Stomach (tissue), 9 donors: ENCODE data around the gene CCDC138. TPM values are rescaled to one million over a fixed set of nuclear protein-coding genes. Genes with fewer than 3 reads are reported as not detected.

Experiments
- DNase-seq, 2 donors: peaks; one replicate each; pipeline versions ENCODE4 v3.0.0 to v3.0.0-alpha.2; 2013 to 2019
- H3K27ac ChIP-seq, 5 donors: fragments of 200-600 bp in 4 of 5; sonication (generic) in 4 of 5; one replicate each; pipeline ENCODE4 v1.5.1; 2013 to 2019; ENCODE audit warnings: mild to moderate bottlenecking in 1 of 5, moderate library complexity in 1 of 5
- H3K27me3 ChIP-seq, 3 donors: fragments of 200-600 bp; sonication (generic); one replicate each; pipeline ENCODE4 v1.5.1; 2017 to 2019; ENCODE audit warnings: mixed run types in 1 of 3
- H3K36me3 ChIP-seq, 4 donors: fragments of 200-600 bp; sonication (generic); 1 replicate in 3 of 4; 2 replicates in 1 of 4; pipeline ENCODE4 v1.5.1; 2016 to 2019
- H3K4me1 ChIP-seq, 4 donors: fragments of 200-600 bp; sonication (generic); one replicate each; pipeline ENCODE4 v1.5.1; 2016 to 2019
- H3K4me3 ChIP-seq, 4 donors: fragments of 200-600 bp; sonication (generic) in 3 of 4; one replicate each; pipeline ENCODE4 v1.5.1; 2016 to 2019; ENCODE audit warnings: mild to moderate bottlenecking in 1 of 4
- H3K9me3 ChIP-seq, 4 donors: fragments of 200-600 bp; sonication (generic); one replicate each; pipeline ENCODE4 v1.5.1; 2016 to 2019
- CTCF ChIP-seq, 7 experiments: fragments of 450-650 bp in 4 of 7; fragments of 200-600 bp in 3 of 7; sonication (generic) in 3 of 7; IDR thresholded peaks; one replicate each; pipeline ENCODE4 v1.5.1; 2016 to 2019; ENCODE audit warnings: antibody characterized with exemption in 7 of 7, control low read depth in 2 of 7, mild to moderate bottlenecking in 1 of 7
- EP300 ChIP-seq: sonication (generic); formaldehyde crosslinking; IDR thresholded peaks from one replicate; pipeline ENCODE4 v1.6.1; 2017; ENCODE audit warnings: antibody characterized with exemption
- POLR2A ChIP-seq, 4 donors: fragments of 450-650 bp; IDR thresholded peaks; one replicate each; pipeline ENCODE4 v1.6.1; 2016; ENCODE audit warnings: antibody characterized with exemption in 4 of 4, control low read depth in 2 of 4, mild to moderate bottlenecking in 1 of 4, moderate library complexity in 1 of 4
- POLR2AphosphoS5 ChIP-seq, 3 donors: sonication (generic); formaldehyde crosslinking; IDR thresholded peaks; one replicate each; pipeline ENCODE4 v1.6.1; 2016; ENCODE audit warnings: antibody characterized with exemption in 3 of 3
- WGBS, 5 donors: extraction: QIAGEN DNeasy Blood & Tissue Kit in 3 of 5; methylation state at CpG; one replicate each; pipeline versions ENCODE4 v1.1.5 to v1.1.7; 2013 to 2018; 5-methylcytosine and 5-hydroxymethylcytosine counted together
- intact Hi-C: fragments of 100-400 bp; cut with DNase I; formaldehyde crosslinking; loops from one replicate; pipeline ENCODE4 v1.15.1; 2023; ENCODE audit warnings: low total_unique reads
- polyA plus RNA-seq, 3 donors: library from polyadenylated mRNA; stranded (reverse); fragments of 200-250 nt; gene quantifications; one replicate each; pipeline ENCODE4 v1.2.3, GENCODE V29; 2013
- total RNA-seq, 5 donors: library from RNA; depleted of rRNA; stranded (reverse); fragments of >200 nt; gene quantifications; one replicate each; pipeline versions ENCODE4 v1.1.0 to v1.2.3, GENCODE V29; 2014 to 2016
- donor health status: healthy with polysubstance abuse.
- donor health status: Bipolar disorder and iron deficiency.
- donor health status: healthy.

The CCDC138 gene
- total and polyA plus RNA-seq, 8 donors, result 0.29 to 25.4 (median 1.9) TPM

GRCh38 chr2:108878276-108878675, 91.7 kb downstream of the CCDC138 start:
- Histone ChIP-seq H3K4me1 (no peaks in the 10 kb centered on the region), H3K27me3 (no peaks in the 10 kb centered on the region), H3K36me3 (no peaks in the 10 kb centered on the region), H3K27ac (no peak overlapping the region), H3K9me3 (peaks cover 0 to 19% (median 11%) of the 10 kb centered on the region in 4 donors), H3K4me3 (no peak overlapping the region)
- intact Hi-C loops, result no loop called here
- no peak for DNase-seq
- WGBS, 5 donors, result 49 to 73% (median 63%) methylated on average over 2 of the region's 2 CpGs
- no peak for TF ChIP-seq EP300
- TF ChIP-seq CTCF (IDR thresholded peaks at IDR 0.05), result no peak
- no peak for TF ChIP-seq POLR2AphosphoS5 (IDR thresholded peaks at IDR 0.05)
- TF ChIP-seq POLR2A (IDR thresholded peaks at IDR 0.05), result no peak

- Histone ChIP-seq H3K9me3 (peaks cover 0 to 26% (median 11%) of the 10 kb centered on the region in 4 donors), H3K27me3 (no peaks in the 10 kb centered on the region), H3K27ac (no peak overlapping the region), H3K4me3 (no peak overlapping the region), H3K4me1 (no peaks in the 10 kb centered on the region), H3K36me3 (no peaks in the 10 kb centered on the region)
- 48 to 59% (median 52%) methylated on average over 6 of the region's 6 CpGs for WGBS, 5 donors
- no peak for TF ChIP-seq EP300
- TF ChIP-seq CTCF (IDR thresholded peaks at IDR 0.05), result no peak
- TF ChIP-seq POLR2A (IDR thresholded peaks at IDR 0.05), result no peak
- no peak for TF ChIP-seq POLR2AphosphoS5 (IDR thresholded peaks at IDR 0.05)
- intact Hi-C loops, result no loop called here
- no peak for DNase-seq
These were observed 98.0 kb downstream of the CCDC138 start for GRCh38 chr2:108884619-108885018.

- no peak overlapping the region for H3K27ac ChIP-seq
- no peak overlapping the region for H3K4me3 ChIP-seq
- no peak for DNase-seq
- no peak for TF ChIP-seq CTCF (IDR thresholded peaks at IDR 0.05)
- no peak for TF ChIP-seq POLR2AphosphoS5 (IDR thresholded peaks at IDR 0.05)
- TF ChIP-seq POLR2A (IDR thresholded peaks at IDR 0.05), result no peak
- TF ChIP-seq EP300, result no peak
- no peaks in the 10 kb centered on the region for H3K4me1 ChIP-seq
- intact Hi-C loops, result no loop called here
- 96 to 97% (median 96%) methylated on average over 1 of the region's 1 CpG for WGBS, 5 donors
- peaks cover 0 to 30% (median 15%) of the 10 kb centered on the region in 4 donors for H3K9me3 ChIP-seq
- H3K27me3 ChIP-seq, result no peaks in the 10 kb centered on the region
- no peaks in the 10 kb centered on the region for H3K36me3 ChIP-seq
These were observed 103.3 kb downstream of the CCDC138 start for GRCh38 chr2:108889907-108890306.

GRCh38 chr2:108893277-108893676, 106.7 kb downstream of the CCDC138 start:
- peaks cover 0 to 30% (median 15%) of the 10 kb centered on the region in 4 donors for H3K9me3 ChIP-seq
- intact Hi-C loops, result no loop called here
- no peaks in the 10 kb centered on the region for H3K4me1 ChIP-seq
- no peaks in the 10 kb centered on the region for H3K27me3 ChIP-seq
- H3K27ac ChIP-seq, result no peak overlapping the region
- H3K36me3 ChIP-seq, result no peaks in the 10 kb centered on the region
- no peak overlapping the region for H3K4me3 ChIP-seq
- TF ChIP-seq POLR2A (IDR thresholded peaks at IDR 0.05) (no peak), POLR2AphosphoS5 (IDR thresholded peaks at IDR 0.05) (no peak), EP300 (no peak), CTCF (IDR thresholded peaks at IDR 0.05) (no peak)
- no peak for DNase-seq
- 63 to 96% (median 74%) methylated on average over 1 of the region's 1 CpG for WGBS, 5 donors
